Psoas muscle (tissue), 8 donors: ENCODE results near the gene ST6GALNAC6. TPM values are rescaled to one million over a fixed set of nuclear protein-coding genes. Genes with fewer than 3 reads are reported as not detected.

Experiments
- ATAC-seq, 4 donors: fragments of 200-7000 bp; cut with Tn5 transposase; one replicate each; pipeline ENCODE4 v1.9.1; 2020; ENCODE audit warnings: moderate library complexity in 3 of 4, mild to moderate bottlenecking in 2 of 4
- DNase-seq, 2 donors: peaks; one replicate each; pipeline ENCODE4 v3.0.0-alpha.2; 2020
- H3K27ac ChIP-seq: fragments of 200-600 bp; one replicate; pipeline ENCODE4 v1.8.0; 2022
- H3K27me3 ChIP-seq, 3 donors: fragments of 200-600 bp in 1 of 3; one replicate each; pipeline versions ENCODE4 v1.6.1 to v1.8.0; 2013 to 2022; ENCODE audit warnings: low read length in 2 of 3, mild to moderate bottlenecking in 2 of 3, moderate library complexity in 1 of 3; ENCODE audit not compliant: insufficient read depth in 3 of 3
- H3K36me3 ChIP-seq, 2 donors: fragments of 200-600 bp in 1 of 2; one replicate each; pipeline versions ENCODE4 v1.6.1 to v1.8.0; 2013 to 2022; ENCODE audit warnings: low read depth in 1 of 2, mild to moderate bottlenecking in 1 of 2, moderate library complexity in 1 of 2; ENCODE audit not compliant: insufficient read depth in 1 of 2
- H3K4me1 ChIP-seq: fragments of 200-600 bp; one replicate; pipeline ENCODE4 v1.8.0; 2022
- H3K4me3 ChIP-seq: fragments of 200-600 bp; one replicate; pipeline ENCODE4 v1.8.0; 2022; ENCODE audit warnings: mild to moderate bottlenecking
- H3K9me3 ChIP-seq: fragments of 200-600 bp; one replicate; pipeline ENCODE4 v1.8.0; 2022
- WGBS, 3 donors: extraction: QIAGEN DNeasy Blood & Tissue Kit; methylation state at CpG; one replicate each; pipeline versions ENCODE4 v1.1.6 to v1.1.7; 2013; 5-methylcytosine and 5-hydroxymethylcytosine counted together
- intact Hi-C, 2 donors: fragments of 100-400 bp; cut with DNase I; formaldehyde crosslinking; loops; one replicate each; pipeline versions ENCODE4 v1.11.0 to v1.14.2; 2022
- polyA plus RNA-seq, 3 donors: library from polyadenylated mRNA; stranded (reverse); fragments of 200-250 nt; gene quantifications; one replicate each; pipeline ENCODE4 v1.2.3, GENCODE V29; 2013
- total RNA-seq, 4 donors: library from RNA; stranded (reverse); fragmentation: NEBNext Ultra II Directional in 2 of 4; extraction: Animal tissue kit (Norgen Biotek cat#: 25700) in 2 of 4; gene quantifications; one replicate each; pipeline versions ENCODE4 v1.2.1 to v1.2.4, GENCODE V29; 2021 to 2023
- TF ChIP-seq, protein P1 (sequence below): fragments of 200-600 bp; IDR thresholded peaks from one replicate; pipeline ENCODE4 v1.8.0; 2022; ENCODE audit warnings: antibody characterized with exemption
- donor health status: healthy with polysubstance abuse.
- donor health status: DM: no; HTN: no; CAD: no; lungs with moderate emphysema.
- donor health status: Bipolar disorder and iron deficiency.
- donor health status: healthy.
- donor health status: DM: yes; HTN: yes; CAD: no.
- donor health status: DM: no; HTN: no; CAD: no.
- donor health status: DM: no; HTN: no; CAD: no.
- donor health status: DM: yes; HTN: yes; CAD: no.

Gene ST6GALNAC6
- total and polyA plus RNA-seq, 7 donors: 18.5 to 35.5 (median 25.0) TPM

DNA sequence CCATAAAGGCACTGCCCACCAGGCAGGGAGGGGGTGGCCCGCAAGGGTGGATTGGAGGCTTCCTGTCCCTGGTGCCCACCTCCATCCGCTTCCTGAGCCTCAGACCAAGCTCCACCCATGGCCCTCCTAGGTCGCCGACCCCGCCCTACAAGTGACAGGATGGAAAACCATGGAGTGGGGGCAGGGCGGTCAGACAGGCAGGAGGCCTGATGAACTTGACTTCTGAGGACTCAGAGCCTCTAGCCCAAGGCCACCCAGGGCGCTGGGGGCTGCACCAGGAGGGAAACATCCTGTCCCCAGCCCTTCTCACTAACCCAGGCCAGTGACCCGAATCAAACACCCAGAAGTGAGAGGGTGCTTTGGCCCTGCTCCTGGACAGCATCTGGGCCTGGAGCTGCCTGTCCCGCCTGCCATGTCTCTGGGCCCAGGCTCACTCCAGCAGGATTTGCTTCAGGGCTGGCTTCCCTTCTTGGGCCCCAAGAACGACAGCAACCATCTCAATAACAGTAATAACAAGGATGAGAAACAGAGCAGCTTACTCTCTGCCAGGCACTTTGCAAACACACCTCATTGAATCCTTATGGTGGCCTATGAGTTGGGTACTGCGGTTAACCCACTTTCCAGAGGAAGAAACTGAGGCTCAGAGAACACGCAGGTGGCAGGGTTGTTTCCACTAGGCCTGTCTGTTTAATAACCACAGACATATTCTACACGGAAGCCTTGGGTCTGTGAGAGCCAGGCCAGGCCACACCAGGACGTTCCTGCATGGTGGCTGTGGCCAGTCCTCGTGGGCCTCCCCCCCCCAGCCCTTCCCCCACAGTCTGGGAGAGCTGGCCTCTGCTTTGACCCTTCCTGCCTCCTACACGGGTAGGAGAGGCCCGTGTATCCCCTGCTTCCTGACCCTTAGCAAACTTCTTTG, 4.4 kb upstream of the ST6GALNAC6 start:
- DNase-seq: peak; percentile 68 to 86
- no peaks in the 10 kb centered on the region for H3K9me3 ChIP-seq
- no peak for ATAC-seq
- H3K4me3 ChIP-seq: no peak overlapping the region
- peaks cover 18% of the 10 kb centered on the region for H3K4me1 ChIP-seq
- 55 to 57% (median 57%) methylated on average over 17 of the region's 17 CpGs for WGBS, 3 donors
- TF ChIP-seq, protein P1, sequence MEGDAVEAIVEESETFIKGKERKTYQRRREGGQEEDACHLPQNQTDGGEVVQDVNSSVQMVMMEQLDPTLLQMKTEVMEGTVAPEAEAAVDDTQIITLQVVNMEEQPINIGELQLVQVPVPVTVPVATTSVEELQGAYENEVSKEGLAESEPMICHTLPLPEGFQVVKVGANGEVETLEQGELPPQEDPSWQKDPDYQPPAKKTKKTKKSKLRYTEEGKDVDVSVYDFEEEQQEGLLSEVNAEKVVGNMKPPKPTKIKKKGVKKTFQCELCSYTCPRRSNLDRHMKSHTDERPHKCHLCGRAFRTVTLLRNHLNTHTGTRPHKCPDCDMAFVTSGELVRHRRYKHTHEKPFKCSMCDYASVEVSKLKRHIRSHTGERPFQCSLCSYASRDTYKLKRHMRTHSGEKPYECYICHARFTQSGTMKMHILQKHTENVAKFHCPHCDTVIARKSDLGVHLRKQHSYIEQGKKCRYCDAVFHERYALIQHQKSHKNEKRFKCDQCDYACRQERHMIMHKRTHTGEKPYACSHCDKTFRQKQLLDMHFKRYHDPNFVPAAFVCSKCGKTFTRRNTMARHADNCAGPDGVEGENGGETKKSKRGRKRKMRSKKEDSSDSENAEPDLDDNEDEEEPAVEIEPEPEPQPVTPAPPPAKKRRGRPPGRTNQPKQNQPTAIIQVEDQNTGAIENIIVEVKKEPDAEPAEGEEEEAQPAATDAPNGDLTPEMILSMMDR: no peak
- intact Hi-C loops: no loop called here
- peak overlapping the region; percentile 37 for H3K27ac ChIP-seq
- H3K36me3 ChIP-seq: peaks cover 0 to 8% of the 10 kb centered on the region in 2 donors
- no peaks in the 10 kb centered on the region for H3K27me3 ChIP-seq

DNA sequence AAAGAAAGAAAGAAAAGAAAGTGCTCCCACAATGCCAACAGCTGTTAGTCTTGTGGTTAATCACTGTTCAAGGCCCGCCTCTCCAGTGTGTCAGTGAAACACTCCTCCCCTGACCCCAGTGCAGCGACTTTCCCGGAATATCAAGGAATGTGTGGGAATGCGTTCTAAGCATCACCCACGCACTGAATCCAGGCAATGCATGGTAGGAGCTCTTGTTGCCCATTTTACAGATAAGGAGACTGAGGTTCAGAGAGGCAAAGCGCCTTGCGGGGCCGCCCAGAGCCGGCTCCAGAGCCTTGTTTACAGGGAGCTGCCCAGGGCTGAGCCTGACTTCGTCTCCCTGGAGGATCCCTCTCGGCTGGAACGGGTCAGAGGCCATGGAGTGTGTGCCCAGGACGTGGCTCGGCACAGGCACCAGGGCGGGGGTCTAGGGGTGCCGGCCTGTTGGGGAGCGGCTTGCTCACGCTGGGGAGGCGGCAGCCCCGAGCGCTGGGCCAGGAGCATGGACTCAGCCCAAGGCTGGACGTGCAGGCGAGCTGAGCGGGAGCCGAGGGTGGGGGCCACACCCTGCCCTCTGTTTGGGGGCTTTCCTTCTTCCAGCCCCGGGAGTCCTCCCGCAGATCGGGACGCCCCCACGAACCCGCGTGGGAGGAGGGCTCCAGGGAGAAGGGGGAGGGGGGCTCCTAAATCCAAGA, 823 bp downstream of the ST6GALNAC6 start:
- DNase-seq: peak; percentile 65 to 77
- 11 to 26% (median 12%) methylated on average over 25 to 32 of the region's 32 CpGs for WGBS, 3 donors
- intact Hi-C loops: no loop called here

DNA sequence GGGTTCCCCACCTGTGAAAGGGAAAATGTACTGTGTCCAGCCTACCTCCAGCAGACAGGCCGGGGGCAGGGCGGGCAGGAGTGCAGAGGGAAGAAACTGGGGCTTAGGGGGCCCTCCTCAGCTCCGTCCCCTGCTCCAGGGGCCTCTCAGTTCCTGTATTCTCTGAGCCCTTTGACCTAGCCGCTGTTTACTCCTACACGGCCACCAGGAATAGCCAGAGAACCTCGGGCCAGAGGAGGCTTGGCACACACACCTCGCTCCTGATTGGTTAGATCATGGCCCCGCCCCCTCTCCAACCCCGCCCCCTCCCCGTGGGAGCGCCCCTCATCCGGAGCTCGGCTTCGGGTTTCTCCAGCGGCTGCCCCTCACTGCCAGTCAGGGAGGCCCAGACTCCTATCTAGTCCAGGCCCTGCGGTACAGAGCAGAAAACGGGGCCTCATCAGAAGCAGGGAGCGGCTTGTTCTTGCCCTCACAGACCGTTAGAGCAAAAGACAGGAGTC, 2.2 kb downstream of the ST6GALNAC6 start:
- TF ChIP-seq, protein P1: no peak

More for the DNA sequence above, 823 bp downstream of the ST6GALNAC6 start:
- no peaks in the 10 kb centered on the region for H3K27me3 ChIP-seq
- H3K9me3 ChIP-seq: no peaks in the 10 kb centered on the region
- peak overlapping the region; percentile 90 for H3K27ac ChIP-seq
- peak; percentile 22 to 46 (median 36) for ATAC-seq
- TF ChIP-seq, protein P1: no peak
- peaks cover 33% of the 10 kb centered on the region for H3K4me1 ChIP-seq
- peaks cover 6 to 28% of the 10 kb centered on the region in 2 donors for H3K36me3 ChIP-seq
- peak overlapping the region; percentile 97 for H3K4me3 ChIP-seq

GRCh38 chr9:127896395-127897192, 2.8 kb downstream of the ST6GALNAC6 start:
- peak in 1 of 4 donors; percentile 0 for ATAC-seq
- H3K4me1 ChIP-seq: peaks cover 27% of the 10 kb centered on the region
- peak overlapping the region; percentile 90 for H3K27ac ChIP-seq
- no peaks in the 10 kb centered on the region for H3K9me3 ChIP-seq
- no peak for DNase-seq
- TF ChIP-seq, protein P1: no peak
- peak overlapping the region; percentile 97 for H3K4me3 ChIP-seq
- no peaks in the 10 kb centered on the region for H3K27me3 ChIP-seq
- intact Hi-C loops: no loop called here
- H3K36me3 ChIP-seq: peaks cover 10 to 47% of the 10 kb centered on the region in 2 donors
- 37 to 52% (median 47%) methylated on average over 15 to 16 of the region's 16 CpGs for WGBS, 3 donors

More for the DNA sequence above, 2.2 kb downstream of the ST6GALNAC6 start:
- intact Hi-C loops: no loop called here
- peak overlapping the region; percentile 90 for H3K27ac ChIP-seq
- no peaks in the 10 kb centered on the region for H3K27me3 ChIP-seq
- H3K4me1 ChIP-seq: peaks cover 27% of the 10 kb centered on the region
- DNase-seq (peak; percentile 87 to 94), ATAC-seq (peak; percentile 84 to 92 (median 90))
- H3K36me3 ChIP-seq: peaks cover 10 to 41% of the 10 kb centered on the region in 2 donors
- H3K4me3 ChIP-seq: peak overlapping the region; percentile 97
- WGBS, 3 donors: 6 to 11% (median 6%) methylated on average over 17 to 19 of the region's 19 CpGs
- H3K9me3 ChIP-seq: no peaks in the 10 kb centered on the region
